Putamen (tissue), 1 donor: Measurements from ENCODE around the gene ARHGEF37.
"Not testable (repeated sequence)": the region's sequence is repeated elsewhere in the genome, so short reads cannot be mapped to it uniquely, and the experiment has no call there.

ENCODE experiments used
- DNase-seq: peaks from one replicate; pipeline ENCODE4 v3.0.0-alpha.2; 2016; ENCODE audit warnings: low spot score

Gene ARHGEF37

DNA sequence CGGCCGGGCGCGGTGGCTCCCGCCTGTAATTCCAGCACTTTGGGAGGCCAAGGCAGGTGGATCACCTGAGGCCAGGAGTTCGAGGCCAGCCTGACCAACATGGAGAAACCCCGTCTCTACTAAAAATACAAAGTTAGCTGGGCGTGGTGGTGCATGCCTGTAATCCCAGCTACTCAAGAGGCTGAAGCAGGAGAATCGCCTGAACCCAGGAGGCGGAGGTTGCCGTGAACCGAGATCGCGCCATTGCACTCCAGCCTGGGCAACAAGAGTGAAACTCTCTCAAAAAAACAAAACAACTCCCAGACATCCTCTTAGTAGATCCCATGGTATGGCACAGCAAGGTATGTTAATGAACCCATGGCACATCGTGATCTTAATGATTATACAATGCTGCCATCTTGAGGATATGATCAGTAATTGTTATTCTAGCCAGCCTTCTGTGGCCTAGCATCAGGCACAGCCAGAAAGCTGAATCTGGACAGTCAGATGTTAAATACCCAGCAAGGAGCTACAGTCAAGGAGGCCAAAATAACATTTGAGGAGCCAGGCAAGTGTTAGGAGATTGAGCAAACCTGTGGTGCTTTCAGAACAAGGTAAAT lies 16.7 kb upstream of the ARHGEF37 start:
- peak; percentile 64 for DNase-seq

- no peak for DNase-seq
Measured at GRCh38 chr5:149567226-149567625, 14.1 kb upstream of the ARHGEF37 start.

DNA sequence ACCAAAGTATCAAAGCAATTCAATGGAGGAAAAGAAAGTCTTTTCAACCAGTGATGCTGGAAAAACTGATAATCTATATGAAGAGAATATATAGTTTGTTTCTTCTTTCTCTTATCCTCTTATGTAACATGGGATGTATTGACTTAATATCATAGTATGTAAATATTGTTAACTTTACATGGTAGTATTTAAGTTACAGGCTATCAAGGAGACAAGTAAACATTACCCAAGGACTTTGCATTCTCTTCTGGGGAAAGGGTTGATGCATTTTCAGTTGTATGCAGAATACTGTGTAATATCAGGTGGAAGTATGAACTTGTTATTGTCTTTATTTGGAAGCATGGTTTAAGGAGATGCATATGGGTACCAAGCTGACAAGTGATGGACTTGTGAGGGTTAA lies 9.1 kb upstream of the ARHGEF37 start:
- no peak for DNase-seq

DNA sequence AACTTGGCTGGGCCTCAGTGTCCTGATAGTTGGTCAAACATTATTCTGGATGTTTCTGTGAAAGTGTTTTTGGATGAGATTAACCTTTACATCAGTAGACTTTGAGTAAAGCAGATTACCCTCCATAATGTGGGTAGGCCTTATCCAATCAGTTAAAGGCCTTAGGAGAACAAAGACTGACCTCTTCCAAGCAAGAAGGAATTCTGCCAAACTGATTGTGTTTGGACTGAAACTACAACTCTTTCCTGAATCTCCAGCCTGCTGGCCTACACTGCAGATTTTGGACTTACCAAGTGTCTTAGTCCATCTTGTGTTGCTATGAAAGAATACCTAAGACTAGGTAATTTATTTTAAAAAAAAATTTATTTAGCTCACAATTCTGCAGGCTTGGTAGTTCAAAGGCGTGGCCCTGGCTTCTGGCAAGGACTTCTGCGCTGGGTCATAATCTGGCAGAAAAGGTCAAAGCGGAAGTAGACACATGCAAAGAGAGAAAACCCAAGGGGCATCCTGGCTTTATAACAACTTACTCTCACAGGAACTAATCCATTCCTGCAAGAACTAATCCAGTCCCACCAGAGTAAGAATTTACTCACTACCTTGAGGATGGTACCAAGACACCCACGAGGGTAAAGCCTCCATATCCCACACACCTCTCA lies 8.6 kb upstream of the ARHGEF37 start:
- no peak for DNase-seq

DNA sequence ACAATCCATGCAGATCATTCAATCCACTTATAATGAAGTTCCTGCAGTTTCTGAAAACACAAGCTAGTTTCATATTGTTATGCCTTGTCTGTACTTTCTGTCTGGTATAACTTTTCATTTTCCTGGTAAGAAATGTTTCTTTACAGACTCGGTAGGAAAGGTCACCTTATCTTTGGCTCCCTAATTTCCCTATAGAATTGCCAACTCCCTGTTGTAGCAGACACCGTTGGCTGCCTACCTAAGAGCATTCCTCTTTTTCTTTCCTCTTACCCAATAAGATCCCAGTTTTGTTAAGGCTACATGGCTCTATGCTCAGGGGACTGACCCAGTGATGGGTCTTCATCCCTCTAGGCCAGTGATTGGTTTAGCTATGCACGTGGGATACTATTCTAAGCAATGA lies 6.2 kb upstream of the ARHGEF37 start:
- DNase-seq = no peak

- no peak for DNase-seq
Measured at GRCh38 chr5:149576021-149576420, 5.3 kb upstream of the ARHGEF37 start.

GRCh38 chr5:149578896-149579295 lies 2.4 kb upstream of the ARHGEF37 start:
- no peak for DNase-seq

GRCh38 chr5:149580808-149581191 lies 498 bp upstream of the ARHGEF37 start:
- DNase-seq = no peak

DNA sequence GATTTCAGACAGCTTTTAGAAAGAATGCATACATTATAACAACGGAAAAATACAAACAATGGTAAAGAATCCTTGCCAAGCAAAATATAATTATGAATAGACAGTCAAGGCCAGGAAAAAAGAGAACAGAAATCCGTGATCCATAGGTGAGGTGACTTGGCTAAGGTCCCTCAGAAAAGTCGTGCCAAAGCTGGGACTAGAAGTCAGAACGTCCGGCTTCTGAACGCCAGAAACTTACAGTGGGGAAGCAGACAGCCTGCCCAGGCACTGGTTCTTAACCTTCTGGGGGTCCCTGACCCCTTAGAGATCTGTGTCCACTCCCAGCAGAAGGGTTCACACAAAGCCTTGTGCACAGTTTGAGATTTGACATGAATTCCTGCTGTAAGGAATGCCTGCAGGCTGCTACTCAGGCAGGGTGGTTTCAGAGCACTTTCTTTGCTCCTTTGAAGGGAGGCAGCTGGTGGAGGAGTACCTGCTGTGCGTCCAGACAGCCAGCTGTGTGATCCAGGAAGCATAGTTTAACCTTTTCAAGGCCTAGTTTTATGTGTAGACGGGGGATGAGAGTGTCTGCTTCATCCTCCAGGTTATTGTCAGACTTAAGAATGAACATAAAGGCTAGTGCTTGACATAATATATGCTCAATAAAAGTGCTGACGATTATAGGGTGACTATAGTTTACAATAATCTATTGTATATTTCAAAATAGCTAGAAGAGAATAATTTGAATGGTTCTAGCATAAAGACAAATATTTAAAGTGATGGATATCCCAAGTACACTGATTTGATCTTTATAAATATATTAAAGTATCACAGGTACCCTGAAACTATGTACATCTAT lies 852 bp downstream of the ARHGEF37 start:
- peak; percentile 46 for DNase-seq

DNA sequence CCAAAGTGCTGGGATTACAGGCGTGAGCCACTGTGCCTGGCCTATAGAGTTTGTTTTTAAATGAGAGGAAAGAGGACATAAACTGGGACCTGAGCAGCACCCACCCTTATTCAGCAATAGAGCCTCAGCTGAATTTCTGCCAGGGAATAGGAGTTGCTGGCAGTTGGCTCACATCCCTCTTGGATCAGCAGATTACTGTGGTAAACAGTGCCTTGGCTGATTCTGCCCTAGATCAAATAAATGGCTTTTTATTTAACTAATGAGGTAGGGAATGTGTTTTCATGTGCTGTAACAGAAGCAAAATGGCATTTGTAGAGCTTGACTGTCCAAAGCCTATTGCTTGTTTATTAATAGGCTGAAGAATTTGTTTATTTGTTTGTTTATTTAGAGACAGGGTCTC lies 2.1 kb downstream of the ARHGEF37 start:
- peak; percentile 87 for DNase-seq

DNA sequence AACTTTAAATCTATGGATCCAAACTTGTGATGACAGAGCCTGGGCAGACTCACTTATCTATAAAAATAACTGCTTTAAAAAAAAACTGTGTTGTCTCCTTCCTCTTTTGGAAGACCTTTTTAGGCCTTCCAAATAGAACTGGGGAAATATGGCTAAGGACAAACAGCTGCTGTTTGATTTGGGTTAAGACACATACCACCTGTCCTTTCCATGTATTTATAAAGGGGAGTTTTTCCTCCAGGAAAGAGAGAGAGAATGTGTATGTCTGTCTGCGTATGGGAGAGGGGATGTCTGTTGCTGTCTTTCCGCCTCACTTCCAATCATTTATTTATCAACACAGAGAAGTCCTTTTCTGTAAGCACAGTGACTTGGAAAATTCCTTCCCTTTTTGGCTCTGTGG lies 2.8 kb downstream of the ARHGEF37 start:
- DNase-seq = no peak

- DNase-seq = no peak
Measured at GRCh38 chr5:149585910-149586309, 4.6 kb downstream of the ARHGEF37 start.

DNA sequence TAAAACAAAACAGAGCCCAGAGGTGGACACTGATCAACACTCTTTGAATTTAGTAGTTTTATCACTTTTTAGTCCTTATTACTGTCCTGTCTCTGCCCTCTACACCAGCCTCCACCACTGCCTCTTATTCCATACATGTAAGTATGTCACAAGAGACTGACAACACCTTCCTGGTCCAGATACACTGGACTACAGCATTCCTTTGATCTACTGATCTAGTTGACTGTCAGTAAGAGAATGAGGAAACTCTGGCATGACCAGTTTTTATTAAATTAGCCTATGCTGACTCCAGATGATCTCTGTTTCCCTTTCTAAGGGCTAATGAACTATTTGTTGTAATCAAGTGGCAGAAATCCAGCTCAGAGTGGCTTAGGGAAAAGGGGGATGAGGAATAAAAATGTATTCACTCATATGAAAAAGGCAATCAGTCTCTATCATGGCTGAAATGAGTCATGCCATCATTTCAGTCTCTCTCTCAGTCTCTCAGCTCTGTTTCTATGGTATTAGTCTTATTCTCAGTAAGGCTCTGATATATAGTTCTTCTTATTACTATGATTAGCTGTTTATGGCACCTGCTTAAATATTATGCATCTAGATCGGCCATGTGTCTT lies 5.5 kb downstream of the ARHGEF37 start:
- DNase-seq = no peak

DNA sequence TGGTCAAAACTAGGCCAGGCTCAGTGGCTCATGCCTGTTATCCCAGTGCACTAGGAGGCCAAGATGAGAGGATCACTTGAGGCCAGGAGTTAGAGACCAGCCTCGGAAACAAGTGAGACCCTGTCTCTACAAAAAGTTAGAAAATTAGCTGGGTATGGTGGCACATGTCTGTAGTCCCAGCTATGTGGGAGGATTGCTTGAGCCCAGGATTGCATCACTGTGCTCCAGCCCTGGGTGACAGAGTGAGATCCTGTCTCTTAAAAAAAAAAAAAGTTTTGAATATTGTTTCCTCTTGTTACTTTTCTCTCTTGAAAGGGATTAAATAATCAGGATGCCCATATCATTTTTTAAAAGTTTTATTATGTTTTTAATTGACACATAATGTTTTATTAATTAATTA lies 7.6 kb downstream of the ARHGEF37 start:
- DNase-seq = no peak

- no peak for DNase-seq
Measured at GRCh38 chr5:149593370-149593769, 12.1 kb downstream of the ARHGEF37 start.

DNA sequence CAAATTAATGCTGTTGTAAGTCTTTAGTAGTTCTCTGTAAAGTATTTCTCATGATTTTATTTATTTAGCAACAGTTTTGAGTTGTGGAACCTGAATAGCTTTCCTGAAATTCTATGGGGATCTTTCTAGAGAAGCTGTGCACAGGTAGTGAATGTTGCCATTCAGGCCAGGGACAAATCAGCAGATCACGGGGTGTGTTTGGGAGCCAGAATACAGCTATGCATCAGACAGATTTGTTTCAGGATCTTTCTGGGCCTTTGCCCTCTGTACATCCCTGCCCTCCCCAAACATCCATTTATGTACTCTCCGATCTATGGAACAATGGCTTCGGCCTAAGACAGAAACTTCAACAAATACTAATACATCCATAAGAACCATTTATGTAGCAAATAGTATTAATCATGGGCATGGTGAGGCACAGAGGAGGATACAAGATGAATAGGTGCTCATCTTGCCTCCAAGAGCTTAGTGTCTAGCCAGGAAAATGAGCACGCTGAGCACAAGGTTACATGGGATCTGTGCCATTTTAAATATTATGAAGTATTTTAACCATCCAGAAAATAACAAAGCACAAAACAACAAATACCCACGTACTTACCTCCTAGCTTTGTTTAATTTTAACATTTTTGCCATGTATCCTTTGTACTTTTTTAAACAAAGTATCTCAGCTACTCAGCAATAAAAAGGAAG lies 13.1 kb downstream of the ARHGEF37 start:
- no peak for DNase-seq

DNA sequence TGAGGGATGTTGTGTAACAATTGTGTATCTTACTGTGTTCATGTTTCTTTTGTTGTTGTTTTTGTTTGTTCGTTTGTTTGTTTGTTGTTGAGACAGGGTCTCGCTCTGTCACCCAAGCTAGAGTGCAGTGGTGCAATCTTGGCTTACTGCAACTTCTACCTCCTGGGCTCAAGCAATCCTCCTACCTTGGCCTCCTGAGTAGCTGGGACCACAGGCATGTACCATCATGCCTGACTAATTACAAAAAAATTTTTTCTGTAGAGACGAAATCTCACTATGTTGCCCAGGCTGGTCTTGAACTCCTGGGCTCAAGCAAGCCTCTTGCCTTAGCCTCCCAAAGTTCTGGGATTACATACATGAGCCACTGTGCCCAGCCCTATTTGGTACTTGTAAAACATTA lies 13.8 kb downstream of the ARHGEF37 start:
- not testable (repeated sequence) for DNase-seq

GRCh38 chr5:149596712-149597111 lies 15.4 kb downstream of the ARHGEF37 start:
- DNase-seq = no peak

DNA sequence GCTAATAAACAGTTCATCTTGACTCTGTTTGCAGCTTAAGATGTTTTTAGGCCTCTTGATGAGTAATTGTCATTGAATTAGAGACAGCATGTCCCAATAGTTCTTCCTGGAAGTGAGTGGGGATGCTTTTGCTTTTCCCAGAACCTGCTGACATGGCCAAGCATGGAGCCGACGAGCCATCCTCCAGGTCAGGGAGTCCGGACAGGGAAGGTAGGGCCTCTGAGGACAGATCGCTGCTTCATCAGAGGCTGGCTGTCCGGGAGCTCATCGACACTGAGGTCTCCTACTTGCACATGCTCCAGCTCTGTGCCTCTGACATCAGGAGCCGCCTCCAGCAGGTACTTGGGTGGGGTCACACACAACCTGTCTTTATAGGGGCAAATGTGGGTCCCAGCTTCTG lies 16.3 kb downstream of the ARHGEF37 start:
- no peak for DNase-seq

- DNase-seq = not testable (repeated sequence)
Measured at GRCh38 chr5:149598234-149598633, 16.9 kb downstream of the ARHGEF37 start.

- DNase-seq = no peak
Measured at GRCh38 chr5:149598966-149599365, 17.7 kb downstream of the ARHGEF37 start.

DNA sequence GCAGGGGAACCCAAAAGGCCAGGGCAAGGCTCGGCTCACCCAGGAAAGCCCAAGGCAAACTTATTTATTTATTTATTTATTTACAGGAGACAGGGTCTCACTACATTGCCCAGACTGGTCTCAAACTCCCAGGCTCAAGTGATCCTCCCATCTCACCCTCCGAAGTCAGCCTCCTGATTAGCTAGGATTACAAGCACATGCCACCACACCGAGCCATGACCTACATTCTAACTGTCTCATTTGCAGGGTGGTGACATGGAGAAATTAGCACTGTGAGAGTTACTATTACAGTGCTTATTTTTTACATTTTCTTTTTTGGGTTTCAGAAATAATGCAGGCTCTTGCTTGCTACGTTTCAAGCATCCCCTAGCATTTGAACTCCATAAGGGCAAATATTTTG lies 18.1 kb downstream of the ARHGEF37 start:
- DNase-seq = no peak
